HG03039 (cell line): ENCODE data around the gene ARHGEF10L.

ENCODE experiments used
- ATAC-seq: cut with Tn5 transposase; IDR thresholded peaks from one replicate; pipeline ENCODE4 v1.9.1; 2021; ENCODE audit warnings: mild to moderate bottlenecking, moderate library complexity; ENCODE audit not compliant: unreplicated experiment

Gene ARHGEF10L

DNA sequence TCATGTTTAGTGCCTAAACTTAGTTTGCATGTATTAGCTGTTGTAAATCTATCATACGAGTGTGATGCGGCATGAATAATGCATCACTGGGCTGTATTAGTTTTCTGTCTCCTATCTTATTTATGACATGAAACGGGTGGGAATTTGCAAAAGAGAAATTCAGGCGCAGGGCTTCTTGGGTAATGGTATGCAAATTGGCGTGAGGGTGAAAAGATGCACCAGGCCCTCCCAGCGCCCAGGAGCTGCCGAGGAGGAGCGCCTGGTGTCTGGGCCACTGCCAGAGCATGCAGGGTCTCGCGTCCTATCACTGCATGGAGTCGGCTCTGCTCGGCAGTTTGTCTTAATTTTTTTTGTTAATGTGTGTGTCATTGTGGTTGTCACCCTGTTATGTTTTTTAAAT is 132.7 kb downstream of the ARHGEF10L start:
- ATAC-seq, result no peak

DNA sequence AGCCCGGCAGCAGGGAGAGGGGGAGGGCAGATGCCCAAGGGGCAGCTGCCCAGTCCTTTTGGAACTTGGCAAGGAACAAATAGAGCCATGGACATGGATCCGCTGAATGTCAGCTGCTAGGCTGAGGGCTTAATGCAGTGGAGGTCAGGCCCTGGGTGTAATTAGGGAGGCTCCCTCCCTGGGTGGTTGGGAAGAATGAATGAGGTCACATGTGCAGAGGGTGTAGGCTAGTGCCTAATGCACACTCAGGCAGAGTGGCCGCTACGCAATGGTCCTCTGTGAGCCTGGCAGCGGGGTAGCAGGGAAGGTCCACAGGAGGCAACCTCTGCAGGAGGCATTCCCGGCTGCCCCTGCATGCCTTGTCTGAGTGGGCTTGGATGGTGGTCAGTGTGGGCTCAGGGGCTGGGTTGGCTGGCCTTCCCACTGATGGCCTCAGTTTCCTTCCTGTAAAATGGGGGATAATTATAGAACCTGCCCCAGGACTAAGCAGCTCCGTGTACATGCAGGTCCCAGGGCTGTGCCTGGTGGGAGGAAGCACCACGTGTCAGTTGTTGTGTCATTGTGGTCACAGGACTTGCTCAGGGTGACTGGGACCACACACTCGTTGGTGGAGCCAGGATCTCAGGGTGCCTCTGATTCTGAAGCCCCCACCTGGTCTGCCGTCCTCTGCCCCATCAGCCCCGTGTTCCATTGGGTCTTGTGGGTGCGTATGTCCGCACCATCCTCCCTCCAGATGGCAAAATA is 134.0 kb downstream of the ARHGEF10L start:
- no peak for ATAC-seq

DNA sequence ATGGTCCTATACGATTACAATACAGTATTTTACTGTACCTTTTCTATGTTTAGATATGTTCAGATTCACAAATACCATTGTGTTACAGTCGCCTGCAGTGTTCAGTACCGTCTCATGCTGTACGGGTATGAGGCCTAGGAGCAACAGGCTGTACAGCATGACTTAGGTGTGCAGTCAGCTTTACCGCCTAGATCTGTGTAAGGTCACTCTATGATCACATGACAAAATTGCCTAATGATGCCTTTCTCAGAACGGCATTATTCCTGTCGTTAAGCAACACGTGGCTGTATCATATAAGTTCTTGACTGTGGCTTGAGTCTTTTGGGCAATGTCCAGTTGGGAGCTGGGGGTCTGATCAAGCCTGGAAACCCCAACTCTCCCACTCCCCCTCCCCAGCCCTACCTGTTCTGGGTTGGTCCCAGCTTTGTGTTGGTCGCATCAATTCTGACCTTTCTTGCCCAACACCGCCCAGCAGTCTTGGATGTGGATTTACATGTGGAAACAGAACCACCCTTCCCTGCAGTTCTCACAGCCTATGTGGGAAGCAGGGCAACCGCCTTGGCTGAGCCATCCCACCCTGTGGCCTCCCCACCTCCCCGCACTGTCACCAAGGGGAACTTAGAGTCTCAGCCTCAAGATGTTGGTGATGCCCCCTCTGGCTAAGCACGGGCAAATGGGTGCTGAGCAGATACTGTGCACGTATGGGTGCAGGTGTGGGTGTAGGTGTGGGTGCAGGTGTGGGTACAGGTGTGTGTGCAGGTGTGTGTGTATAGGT is 135.4 kb downstream of the ARHGEF10L start:
- no peak for ATAC-seq

GRCh38 chr1:17675744-17676143 is 136.2 kb downstream of the ARHGEF10L start:
- ATAC-seq, result no peak

DNA sequence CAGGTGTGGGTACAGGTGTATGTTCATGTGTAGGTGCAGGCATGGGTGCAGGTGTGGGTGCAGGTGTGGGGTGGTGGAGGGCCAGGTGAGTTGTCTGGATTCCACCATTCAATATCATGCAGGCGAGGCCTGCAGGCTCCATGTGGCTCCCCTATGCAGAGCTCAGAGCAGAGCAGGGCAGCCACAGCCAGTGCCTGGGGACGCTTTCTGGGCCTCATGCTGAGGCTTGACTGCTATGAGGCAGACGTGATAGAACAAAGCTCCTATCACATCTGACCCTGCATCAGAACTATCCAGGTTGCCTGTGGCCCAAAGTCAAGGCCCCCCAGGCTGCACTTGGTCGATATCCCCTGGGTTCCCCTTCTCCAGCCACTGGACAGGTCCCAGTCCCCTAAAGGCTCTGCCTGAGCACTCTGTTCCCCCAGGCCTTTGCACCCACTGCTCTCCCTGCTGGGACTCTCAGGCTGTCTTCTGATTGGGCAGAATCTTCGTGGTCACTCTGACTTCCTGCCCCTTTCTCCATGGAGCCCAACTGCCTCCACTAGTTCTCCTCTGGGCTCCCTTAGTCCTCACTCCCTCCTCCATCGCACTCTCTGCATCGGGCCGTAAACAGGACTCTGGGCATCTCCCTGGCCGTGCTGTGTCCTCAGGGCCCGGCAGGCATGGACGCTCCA is 137.0 kb downstream of the ARHGEF10L start:
- no peak for ATAC-seq

DNA sequence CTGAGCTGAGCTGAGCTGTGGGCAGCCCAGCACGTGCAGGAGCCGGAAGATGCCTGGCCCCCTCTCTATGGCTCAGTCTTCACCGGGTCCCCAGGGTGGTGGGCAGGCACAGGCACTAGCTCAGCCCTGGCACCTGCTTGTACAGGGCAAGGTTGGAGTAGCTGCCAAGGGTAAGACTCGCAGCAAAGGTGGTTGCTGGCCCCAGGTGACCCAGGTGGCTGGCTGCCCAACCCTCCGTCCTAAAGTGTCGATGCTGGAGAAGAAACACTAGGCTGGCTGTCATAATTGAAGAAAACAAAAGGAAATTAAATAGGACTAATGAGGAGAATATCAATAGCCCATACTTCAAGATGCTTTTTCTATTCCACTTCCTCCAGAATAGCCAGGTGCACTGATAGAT is 138.5 kb downstream of the ARHGEF10L start:
- ATAC-seq, result no peak

- ATAC-seq, result no peak
Measured at GRCh38 chr1:17679856-17680255, 140.4 kb downstream of the ARHGEF10L start.

DNA sequence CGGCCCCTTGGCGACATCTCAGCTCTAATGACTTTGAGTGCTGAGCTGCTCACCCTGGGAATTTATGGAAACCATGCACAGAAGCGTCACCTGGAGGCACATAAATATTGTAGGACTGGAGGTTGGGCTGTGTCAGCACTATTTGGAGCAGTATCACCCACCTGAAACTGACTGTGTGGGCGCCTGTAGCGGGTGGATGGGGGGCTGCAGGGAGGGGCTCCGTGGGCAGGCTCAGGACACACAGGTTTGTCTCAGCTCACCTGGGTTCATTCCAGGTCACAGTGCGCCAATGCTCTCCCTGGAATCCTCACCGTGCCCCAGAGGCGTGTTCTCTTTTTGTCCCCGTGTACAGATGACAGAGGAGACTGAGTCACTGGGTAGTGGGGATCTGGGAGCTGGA is 140.8 kb downstream of the ARHGEF10L start:
- ATAC-seq, result no peak

DNA sequence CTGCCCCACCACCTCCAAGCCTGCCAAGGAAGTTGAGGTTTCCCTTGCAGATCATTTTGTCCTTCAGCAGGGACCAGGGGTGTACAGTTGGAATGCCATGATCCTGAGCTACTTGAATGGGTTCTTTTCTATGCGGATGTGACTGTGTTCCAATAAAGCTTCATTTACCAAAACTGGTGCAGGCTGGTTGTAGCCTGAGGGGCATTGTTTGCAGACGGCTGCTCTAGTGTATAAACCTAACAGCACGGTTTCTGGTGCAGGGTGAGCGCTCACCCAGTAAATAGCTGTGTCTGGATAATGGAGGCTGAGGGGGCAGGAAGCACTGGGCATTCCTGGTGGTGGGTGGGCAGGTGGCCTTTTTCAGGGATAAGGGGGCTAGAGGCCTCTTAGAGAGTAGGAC is 142.9 kb downstream of the ARHGEF10L start:
- ATAC-seq, result no peak

GRCh38 chr1:17683598-17683997 is 144.1 kb downstream of the ARHGEF10L start:
- ATAC-seq, result no peak

DNA sequence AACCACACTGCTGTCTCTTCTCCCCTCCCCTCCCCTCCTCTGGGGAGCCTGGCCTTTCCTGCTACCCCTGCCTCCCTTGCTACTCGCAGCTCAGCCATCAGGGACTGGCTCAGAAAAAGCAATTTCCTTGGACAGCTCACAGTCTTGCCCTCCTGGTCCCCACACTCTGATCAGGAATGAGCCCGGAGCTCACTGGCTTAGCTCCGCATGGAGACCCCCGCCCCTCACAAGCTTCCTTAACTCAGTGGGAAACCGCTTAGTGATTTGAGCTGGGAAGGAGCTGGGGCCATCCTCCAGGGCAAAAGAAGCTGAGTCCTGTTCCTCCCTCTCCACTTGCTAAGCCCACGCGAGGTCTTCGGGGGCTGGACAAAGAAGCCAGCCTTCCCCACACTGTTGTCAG is 145.3 kb downstream of the ARHGEF10L start:
- no peak for ATAC-seq

GRCh38 chr1:17686258-17686657 is 146.8 kb downstream of the ARHGEF10L start:
- no peak for ATAC-seq

- no peak for ATAC-seq
Measured at GRCh38 chr1:17687145-17687544, 147.6 kb downstream of the ARHGEF10L start.

GRCh38 chr1:17688217-17688810 is 148.8 kb downstream of the ARHGEF10L start:
- ATAC-seq, result no peak

DNA sequence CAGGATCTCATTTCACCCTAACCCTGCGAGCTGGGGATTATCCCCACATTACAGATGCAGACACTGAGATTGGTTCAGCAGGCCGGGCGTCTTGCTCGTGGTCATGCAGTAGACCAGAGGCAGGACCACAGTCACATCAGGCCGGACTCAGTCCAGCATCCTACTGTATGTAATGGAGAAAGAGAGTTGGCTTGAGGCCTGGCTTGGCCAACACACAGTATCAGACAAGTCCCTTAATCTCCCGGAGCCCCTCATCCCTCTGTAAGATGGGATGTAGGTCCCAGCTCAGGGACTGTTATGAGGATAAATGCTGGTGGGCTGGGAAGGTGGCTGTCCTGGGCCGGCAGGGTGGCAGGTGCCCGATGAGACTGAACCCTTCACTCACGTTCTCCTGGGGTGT is 149.5 kb downstream of the ARHGEF10L start:
- no peak for ATAC-seq

- no peak for ATAC-seq
Measured at GRCh38 chr1:17690906-17691634, 151.6 kb downstream of the ARHGEF10L start.

DNA sequence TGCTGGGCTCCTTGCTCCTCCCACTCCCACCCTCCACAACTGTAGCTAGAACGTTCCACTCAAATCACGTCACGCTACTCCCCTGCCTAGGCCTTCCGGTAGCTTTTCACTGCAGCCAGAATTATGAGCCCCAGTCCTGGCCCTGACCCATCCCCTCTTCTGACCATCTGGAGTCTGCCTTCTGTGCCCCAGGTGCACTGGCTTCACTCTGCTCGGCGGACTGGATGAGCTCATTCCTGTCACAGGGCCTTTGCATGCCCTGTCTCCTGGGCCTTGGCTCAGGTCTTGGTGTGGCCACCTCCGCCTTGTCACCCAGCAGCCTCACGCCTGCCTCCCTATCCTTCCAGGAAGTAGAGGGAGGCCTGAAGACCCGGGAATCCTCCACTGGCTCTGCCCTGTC is 153.1 kb downstream of the ARHGEF10L start:
- no peak for ATAC-seq

DNA sequence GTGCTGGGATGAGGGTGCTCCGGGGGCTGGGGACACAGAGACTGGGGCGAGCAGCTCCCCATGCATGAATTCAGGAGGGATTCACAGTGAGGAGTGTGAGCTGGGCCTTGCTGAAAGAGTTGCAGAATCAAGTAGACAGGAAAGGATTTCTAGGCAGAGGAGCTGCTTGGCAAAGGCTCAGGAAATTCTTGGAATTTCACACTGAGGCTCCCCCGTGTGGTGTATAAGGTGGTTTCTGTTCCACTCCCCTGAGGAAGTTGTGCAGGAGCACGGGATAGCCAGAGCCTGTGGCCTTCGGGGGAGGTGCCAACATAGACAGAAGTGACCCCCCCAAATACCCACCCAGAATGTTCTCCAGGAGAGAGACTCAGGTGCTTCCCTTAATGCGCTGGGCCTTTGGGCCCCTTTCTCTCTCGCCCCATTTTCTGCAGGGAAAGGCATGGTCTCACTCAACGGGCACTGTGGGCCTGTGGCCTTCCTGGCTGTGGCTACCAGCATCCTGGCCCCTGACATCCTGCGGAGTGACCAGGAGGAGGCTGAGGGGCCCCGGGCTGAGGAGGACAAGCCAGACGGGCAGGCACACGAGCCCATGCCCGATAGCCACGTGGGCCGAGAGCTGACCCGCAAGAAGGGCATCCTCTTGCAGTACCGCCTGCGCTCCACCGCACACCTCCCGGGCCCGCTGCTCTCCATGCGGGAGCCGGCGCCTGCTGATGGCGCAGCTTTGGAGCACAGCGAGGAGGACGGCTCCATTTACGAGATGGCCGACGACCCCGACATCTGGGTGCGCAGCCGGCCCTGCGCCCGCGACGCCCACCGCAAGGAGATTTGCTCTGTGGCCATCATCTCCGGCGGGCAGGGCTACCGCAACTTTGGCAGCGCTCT is 157.2 kb downstream of the ARHGEF10L start:
- no peak for ATAC-seq

DNA sequence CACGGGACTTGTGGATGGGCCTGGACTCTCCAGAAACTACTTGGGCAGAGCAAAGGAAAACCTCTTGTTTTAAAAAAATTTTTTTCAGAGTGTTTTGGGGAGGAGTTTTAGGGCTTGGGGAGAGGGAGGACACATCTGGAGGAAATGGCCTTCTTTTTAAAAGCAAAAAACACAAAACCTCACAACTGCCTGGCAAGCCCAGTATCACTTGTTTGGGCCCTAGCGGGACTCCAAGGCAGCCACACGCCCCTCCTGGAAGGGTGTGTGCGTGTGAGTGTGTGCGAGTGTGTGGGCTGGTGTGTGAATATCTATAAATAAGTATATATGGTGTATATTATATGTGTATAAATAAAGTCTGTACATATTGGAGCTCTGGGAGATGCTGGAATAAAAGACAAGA is 158.0 kb downstream of the ARHGEF10L start:
- no peak for ATAC-seq

DNA sequence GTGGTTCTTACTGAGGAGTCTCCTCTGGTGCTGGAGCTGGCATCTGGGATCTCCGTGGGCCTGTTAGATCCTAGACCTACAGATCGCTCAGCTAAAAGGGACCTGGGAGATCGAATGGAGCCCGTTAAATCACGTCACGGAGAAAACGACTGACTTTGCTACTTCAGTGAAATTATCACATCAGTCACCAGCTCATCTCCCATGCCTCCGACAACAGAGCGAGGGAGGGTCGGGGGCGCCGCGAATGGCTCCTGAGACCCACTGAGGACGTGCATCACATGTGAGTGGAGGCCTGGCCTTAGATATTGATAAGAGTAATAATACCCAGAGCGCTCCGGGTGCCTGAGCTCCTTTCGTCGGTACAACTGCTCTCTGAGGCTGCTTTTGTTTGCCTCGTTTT is 160.1 kb downstream of the ARHGEF10L start:
- no peak for ATAC-seq
